IPS-11a (cell line): ENCODE measurements around the gene BHLHE40.

Source experiments
- H3K4me3 ChIP-seq: one replicate; pipeline ENCODE4 v1.5.1; 2013; ENCODE audit warnings: low read depth, low read length, control low read depth

The BHLHE40 gene

DNA sequence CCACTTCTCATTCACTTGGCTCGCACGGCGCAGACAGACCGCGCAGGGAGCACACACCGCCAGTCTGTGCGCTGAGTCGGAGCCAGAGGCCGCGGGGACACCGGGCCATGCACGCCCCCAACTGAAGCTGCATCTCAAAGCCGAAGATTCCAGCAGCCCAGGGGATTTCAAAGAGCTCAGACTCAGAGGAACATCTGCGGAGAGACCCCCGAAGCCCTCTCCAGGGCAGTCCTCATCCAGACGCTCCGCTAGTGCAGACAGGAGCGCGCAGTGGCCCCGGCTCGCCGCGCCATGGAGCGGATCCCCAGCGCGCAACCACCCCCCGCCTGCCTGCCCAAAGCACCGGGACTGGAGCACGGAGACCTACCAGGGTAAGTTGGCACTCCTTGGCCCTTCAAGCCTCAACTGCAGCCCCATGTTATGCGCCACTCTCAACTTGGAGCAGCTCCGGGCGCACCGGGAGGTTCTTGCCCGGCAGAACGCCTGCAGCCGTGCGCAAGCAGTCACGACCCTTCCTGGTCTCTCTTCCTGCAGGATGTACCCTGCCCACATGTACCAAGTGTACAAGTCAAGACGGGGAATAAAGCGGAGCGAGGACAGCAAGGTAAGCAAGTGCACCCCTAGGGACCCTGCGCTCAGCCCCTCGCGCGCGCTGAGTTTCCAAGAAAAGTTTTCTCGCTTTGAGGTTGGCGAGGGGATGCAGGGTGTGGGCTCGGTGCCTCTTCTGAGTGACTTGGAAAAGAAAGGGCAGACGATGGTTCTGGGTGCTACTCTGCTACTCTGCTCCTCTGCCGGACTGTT lies at the start of gene BHLHE40:
Gene BHLHE40 (plus strand): TSS at position 10 of the 801 bp plus-strand sequence. CDS start 282 bp downstream, at position 292.
- peak within 1 kb of the TSS; percentile 77 for H3K4me3 ChIP-seq

DNA sequence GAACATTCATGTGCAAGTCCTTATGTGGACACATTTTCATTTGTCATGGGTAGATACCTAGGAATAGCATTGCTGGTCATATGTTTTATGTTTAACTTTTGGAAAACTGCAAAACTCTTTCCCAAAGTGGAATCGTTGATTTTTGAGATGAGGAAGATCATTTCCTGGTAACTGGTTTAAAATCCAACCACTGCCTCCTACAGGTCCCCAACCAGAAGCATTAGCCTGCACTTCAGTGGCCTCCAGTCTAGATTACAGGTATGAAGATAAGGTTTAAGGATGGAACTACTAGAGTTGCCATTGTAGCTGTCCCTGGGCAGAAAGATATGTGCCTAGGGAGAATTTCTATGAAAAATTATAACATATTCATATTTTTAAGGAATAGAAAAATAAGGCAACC lies 48.7 kb upstream of the BHLHE40 start:
- no peak overlapping the region for H3K4me3 ChIP-seq

DNA sequence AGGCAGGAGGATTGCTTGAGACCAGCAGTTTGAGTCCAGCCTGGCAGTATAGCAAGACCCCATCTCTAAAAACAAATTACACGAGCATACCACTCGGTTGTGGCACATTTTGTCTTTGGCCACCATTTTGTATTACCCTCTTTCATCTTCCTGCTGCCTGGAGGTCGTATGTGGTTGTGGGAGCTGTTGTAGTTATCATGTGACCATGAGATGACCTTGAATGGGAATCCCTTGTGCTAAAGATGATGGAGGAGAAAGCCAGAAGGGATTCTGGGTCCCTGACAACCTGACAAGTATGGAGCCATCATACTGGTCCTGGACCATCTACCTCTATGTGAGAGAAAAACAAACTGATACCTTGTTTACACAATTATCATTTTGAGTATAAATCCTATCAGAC lies 45.2 kb upstream of the BHLHE40 start:
- no peak overlapping the region for H3K4me3 ChIP-seq

DNA sequence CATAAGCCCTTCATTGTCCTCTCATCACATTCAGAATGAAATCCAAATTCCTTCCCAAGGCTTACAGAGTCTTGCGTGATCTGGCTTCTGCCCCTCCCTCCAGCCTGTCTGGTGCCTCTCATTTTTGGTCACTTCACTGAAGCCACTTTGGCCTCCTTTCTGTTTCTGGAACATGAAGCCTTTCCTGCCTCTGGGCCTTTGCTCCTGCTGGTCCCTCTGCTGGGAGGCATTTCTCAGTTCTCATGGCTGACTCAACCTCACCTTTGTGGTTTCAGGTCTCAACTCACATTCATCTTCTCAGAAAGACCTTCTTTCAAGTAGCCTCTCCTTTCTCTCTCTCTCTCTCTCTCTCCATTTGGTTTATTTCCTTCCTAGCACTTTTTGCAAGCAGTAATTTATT lies 43.9 kb upstream of the BHLHE40 start:
- H3K4me3 ChIP-seq = no peak overlapping the region

DNA sequence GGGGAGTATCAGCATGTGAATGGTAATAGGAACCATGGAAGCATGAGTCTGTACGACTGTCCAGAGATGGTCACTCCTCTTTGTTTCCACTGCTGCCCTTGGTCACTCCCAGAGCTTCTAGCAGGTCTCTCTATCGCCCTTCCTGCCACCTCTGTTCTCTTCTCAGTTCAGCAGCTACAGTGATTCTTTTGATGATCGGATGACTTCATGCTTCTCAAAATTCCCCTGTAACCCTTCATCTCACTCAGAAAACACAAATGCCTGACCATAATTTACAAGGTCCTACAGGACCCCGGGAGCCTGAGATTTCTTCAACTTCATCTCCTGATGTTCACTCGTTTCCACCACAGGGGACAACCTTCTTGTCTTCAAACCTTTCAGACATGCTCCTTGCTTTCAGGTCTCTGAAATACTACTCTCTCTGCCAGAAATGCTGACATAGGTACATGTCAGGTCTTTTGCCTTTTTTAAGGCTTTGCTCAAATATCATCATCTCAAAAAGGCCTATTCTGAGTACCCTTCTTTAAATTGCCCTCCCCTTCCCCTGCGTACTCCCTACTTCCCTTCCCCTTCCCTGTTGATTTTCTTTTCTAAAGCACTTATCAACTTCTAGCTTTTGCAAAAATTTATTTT lies 42.1 kb upstream of the BHLHE40 start:
- no peak overlapping the region for H3K4me3 ChIP-seq

DNA sequence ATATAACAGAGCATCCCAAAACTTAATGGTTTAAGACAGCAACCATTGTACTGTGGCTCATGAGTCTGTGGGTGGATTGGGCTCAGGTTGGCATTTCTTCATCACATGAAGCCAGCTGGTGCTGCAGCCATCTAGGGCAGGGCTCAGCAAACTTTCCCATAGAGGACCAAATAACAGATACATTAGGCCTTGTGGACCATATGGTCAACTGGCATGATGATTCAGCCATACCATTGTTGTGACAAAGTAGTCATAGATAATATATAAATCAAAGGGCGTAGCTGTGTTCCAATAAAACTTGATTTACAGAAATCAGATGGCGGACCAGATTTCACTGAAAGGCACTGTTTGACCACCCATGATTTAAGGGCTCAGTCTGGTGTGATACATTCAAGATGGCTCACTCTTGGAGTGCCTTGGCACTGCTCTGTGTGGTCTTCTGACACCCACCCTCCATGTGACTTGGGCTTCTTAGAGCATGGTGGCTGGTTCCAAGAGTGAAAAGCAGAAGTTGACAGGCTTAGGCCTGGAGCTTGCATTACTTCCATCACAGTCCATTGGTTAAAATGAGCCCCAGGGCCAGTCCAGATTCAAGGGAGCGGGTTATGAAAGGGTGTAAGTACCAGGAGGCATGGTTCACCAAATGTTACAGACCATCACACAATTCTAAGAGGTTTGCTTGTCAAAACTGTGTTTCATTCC lies 40.8 kb upstream of the BHLHE40 start:
- no peak overlapping the region for H3K4me3 ChIP-seq

DNA sequence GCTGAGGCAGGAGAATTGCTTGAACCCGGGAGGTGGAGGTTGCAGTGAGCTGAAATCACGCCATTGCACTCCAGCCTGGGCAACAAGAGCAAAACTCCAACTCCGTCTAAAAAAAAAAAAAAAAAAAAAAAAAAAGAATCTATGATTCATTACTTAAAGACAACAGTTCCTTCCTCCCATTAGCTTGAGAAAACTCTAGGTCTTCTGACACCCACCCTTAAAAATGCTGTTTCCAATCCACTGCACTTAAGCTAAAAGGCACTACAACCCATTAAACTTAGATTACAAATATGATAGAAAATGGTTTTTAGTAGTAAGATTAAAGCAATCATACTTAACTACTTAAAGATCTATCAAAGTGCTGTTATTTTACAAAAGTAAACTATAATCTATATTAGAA lies 40.0 kb upstream of the BHLHE40 start:
- H3K4me3 ChIP-seq = no peak overlapping the region

DNA sequence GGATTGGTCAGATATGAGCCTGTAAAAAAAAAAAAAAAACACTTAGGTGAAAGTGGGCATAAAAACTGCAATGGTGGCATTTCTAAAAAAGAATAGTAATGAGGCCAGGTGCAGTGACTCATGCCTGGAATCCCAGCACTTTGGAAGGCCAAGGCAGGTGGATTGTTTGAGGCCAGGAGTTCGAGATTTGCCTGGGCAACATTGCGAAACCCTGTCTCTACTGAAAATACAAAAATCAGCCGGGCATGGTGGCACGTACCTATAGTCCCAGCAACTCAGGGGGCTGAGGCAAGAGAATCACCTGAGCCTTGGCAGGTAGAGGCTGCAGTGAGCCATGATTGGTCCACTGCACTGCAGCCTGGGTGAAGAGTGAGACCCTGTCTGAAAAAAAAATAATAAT lies 38.3 kb upstream of the BHLHE40 start:
- no peak overlapping the region for H3K4me3 ChIP-seq

DNA sequence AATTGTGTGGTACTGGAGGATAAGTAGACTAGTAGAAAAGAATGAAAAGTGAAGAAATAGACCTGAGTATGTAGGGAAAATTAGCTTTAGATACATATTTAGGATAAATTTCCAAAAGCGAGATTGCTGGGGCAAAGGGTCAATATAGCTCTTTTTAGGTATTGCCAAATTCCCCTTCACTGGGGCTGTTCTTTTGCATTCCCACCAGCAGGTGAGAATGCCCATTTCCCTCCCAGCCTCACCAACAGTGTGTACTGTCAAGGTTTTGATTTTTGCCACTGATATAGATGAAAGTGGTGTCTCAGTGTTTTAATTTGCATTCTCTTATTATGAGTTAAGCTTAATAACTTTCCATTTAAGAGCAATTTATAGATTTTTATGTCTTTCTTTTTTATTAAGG lies 35.7 kb upstream of the BHLHE40 start:
- H3K4me3 ChIP-seq = no peak overlapping the region

DNA sequence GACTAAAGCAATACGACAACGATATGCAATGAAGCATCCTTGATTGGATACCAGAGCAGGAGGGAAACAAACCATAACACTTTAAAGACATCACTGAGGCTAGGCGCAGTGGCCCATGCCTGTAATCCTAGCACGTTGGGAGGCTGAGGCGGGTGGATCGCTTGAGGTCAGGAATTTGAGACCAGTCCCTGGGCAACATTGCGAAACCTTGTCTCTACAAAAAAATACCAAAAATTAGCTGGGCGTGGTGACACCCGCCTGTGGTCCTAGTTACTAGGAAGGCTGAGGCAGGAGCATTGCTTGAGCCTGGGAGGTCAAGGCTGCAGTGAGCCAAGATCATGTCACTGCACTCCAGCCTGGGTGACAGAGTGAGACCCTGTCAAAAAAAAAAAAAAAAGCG lies 33.9 kb upstream of the BHLHE40 start:
- no peak overlapping the region for H3K4me3 ChIP-seq

DNA sequence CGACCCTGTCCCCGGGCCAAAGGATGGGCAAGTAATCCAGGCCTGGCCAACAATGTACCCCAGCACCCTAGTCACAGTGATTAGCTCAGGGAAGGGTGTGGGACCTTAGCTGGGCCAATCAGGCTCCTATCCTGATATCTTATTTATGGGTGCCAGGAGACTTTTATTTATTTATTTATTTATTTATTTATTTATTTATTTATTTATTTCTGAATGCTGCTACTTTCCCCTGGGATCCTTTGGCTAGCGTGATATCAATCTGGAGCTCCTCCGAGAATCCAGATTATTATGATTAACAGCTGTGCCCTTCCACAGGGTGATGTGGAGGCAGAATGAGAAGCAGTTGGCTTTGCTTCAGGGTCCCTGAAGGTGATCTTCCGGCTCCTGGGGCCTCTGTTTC lies 32.2 kb upstream of the BHLHE40 start:
- H3K4me3 ChIP-seq = no peak overlapping the region

DNA sequence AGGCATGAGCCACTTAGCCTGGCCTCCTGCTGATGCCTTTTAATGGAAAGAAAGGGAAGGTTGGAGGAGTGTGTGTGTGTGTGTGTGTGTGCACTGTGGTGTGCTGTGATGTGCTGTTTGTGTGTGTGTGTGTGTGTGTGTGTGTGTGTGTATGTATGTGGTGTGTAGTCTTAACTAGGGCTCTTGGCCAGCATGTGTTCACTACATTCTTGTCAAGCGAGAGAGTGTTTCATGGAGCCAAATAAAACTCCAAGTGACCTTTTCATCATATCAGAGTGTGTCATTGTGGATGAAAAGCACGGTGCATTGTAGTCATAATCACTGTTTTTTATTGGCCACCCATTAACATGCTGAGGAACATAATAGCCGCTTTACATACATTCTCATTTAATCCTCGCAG lies 30.8 kb upstream of the BHLHE40 start:
- H3K4me3 ChIP-seq = no peak overlapping the region

DNA sequence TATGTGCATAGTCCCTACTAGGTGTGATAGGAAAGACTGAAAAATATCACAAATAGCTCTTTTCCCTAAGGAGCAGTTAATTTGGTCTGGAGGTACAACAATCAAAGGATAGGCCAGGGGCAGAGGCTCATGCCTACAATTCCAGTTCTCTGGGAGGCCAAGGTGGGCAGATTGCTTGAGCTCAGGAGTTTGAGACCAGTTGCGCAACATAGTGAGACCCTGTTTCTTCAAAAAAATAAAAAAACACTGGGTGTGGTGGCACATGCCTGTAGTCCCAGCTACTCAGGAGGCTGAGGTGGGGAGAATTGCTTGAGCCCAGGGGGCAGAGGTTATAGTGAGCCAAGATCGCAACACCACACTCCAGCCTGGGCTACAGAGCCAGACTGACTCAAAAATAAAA lies 30.2 kb upstream of the BHLHE40 start:
- H3K4me3 ChIP-seq = no peak overlapping the region

DNA sequence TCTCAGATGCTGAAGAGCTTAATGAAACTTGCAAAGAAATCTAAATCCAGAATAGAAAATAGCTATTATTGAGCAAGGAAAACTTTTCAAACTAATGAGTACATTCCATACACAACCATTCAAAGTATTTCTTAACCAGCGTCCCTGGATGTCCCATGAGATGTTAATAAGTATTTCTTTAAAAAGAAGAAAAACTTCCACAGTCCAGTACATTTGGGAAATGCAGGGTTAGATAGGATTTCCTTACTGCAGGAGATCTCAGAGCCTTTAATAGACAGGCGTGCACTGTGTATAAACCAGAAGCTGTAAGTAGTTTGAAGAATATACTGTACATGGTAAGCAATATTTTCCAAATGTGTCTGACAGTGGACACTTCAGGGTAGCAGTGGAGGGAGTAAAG lies 29.6 kb upstream of the BHLHE40 start:
- no peak overlapping the region for H3K4me3 ChIP-seq

DNA sequence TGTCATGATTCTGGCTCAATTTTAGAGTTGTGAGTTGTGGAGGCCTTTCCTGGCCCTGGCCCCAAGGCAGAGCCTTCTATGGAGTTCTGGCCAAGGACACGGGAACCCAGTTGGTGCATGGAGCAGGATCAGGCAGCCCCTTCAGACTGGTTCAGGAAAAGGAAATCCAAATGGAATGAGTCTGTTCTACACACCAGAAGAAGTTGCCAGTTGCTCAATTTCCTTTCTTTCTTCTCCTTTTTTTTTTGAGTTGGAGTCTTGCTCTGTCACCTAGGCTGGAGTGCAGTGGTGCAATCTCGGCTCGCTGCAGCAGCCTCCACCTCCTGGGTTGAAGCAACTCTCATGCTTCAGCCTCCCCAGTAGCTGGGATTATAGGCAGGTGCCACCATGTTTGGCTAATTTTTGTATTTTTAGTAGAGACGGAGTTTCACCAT lies 28.9 kb upstream of the BHLHE40 start:
- H3K4me3 ChIP-seq = no peak overlapping the region

DNA sequence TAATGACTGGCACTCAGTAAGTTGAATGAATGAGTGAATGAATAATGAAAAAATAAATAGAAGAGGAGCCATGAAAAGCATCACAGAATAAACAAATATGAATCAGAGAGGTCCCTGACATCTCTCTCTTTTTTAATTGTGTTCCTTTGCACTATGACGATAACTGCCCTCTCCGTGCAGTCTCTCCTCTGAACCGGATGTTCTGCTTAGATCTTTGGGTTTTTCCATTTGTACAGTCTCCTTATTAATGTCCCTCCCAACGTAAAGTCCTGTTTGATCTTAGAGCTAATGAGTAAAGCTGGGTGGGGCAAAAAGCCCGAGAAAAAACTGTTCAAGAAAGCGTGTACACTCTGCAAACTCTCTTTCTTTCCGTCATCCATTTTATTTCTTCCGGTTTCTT lies 28.3 kb upstream of the BHLHE40 start:
- no peak overlapping the region for H3K4me3 ChIP-seq

DNA sequence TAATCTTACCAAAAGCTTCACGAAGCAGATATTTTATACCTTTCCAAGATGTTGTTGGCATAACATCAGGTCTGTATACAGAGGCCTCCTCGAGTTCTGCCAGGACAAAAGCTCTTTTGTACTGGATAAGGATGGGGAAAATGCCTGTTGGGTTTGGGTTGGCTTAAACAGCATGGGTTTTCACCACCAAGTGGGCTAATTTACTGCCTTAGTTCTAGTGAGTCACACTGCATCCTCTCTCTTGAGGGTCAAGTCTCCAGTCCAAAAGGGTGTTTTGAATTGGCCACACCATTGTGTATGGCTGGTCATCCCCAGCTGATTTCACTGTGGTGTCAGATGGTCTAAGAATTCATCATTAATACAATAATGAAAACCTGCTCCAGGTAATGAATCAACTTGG lies 26.1 kb upstream of the BHLHE40 start:
- no peak overlapping the region for H3K4me3 ChIP-seq

DNA sequence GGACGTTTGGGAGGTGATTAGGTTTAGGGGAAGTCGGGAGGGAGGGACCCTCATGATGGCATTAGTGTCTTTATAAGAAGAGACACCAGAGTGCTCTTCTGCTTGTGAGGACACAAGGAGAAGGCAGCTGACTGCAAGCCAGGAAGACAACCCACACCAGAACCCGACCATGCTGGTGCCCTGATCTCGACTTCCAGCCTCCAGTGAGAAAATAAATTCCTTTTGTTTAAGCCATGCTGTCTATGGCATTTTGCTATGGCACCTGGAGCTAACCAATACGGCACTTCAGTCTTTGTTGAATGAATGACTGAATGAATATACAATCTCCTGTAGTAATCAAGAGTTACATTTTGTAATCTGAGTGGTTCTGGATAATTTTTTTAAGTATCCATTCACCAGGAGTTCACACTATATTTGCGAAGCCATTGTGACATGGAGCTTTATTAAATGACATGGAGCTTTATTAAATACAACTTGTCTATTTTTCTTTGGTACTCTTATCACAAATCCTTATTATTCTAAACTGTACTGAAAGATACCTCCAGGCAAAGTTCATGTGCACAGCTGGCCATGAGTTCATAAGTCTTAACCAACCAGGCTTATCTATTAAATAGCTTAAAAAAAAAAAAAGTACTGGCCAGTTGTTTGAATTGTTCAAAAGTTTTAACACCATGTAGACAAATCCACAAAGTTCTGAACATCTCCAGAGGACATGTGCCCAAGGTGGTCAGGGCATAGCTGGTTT lies 24.8 kb upstream of the BHLHE40 start:
- H3K4me3 ChIP-seq = no peak overlapping the region

DNA sequence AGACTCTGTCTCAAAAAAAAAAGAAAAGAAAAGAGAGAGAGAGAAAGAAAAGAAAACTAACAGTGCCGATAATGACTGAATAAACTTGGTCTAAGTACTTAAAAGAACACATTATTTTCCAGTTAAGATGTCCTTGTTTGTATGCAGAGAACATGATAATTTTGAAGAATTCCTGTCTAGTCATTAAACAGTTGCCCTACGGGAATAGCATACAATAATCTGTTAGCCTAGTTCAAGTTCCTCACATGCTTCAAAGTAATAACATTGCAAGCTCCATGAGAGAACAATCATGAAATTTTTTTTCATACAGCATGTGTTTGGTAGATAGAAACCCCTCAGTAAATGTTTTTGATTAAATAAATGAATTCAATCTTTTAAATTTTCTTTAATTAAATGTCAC lies 23.1 kb upstream of the BHLHE40 start:
- no peak overlapping the region for H3K4me3 ChIP-seq

DNA sequence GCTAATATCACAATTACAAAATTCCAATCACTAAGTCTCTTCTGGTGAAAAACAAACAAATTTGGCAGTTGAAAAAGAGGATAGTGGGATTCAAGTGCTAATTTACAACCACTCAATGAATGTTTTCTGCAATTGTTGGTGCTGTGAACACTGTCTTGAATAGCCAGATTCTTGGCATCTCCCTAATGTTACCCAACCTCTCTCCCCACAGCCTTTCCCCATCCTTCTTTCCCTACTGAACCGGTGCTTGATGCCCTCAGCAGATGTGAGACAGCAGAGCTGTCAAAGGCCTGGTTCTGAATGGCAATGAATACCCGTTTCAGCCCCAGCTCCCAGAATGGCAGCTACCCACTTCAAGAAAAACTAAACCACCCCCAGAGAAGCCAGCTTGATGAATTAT lies 22.5 kb upstream of the BHLHE40 start:
- H3K4me3 ChIP-seq = no peak overlapping the region

DNA sequence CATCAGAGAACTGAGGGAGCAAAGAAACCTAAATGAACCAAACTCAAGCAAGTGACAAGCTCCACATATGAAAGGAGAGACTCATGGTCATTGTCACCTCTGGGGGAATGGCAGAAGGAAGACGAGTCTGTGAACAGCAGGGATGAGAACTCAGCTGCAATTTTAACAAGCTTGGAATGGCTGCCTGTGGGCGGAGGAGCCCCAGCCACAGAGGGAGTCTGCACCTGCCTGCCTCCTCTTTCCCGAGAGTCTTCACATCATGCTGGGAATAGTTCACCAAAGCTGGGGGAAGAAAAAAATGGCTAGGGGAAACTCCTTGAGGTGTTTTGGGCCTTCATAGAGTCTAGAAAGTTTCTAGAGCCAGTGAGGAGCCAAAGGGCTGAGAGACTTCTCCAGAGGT lies 21.3 kb upstream of the BHLHE40 start:
- H3K4me3 ChIP-seq = no peak overlapping the region
